Embryonic facial prominence (tissue), 1 donor: Measurements from ENCODE around the gene OR6C68.
A peak's percentile ranks its signal among the peaks of the same experiment; 100 is the strongest.
"Not testable (repeated sequence)": the region's sequence is repeated elsewhere in the genome, so short reads cannot be mapped to it uniquely, and the experiment has no call there.

Experiments
- DNase-seq: peaks from one replicate; pipeline ENCODE4 v3.0.0-alpha.2; 2016; ENCODE audit errors: extremely low spot score

The OR6C68 gene

DNA sequence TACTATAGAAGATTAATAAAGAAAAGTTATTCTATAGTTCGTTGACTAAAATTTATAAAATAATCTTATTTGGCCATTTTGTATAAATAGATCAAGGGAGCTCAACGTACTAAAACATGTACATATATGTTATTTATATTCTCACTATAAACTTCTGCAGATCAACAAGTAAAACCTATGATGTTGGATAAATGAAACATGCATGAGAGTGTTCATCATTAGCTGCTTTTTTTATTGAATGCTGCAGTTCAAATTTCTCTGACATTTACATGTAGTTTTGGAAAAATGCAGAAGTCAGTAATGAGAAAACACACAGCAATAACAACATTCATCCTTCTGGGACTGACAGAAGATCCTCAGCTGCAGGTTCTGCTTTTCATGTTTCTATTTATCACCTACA, at the start of gene OR6C68:
TSS of gene OR6C68 (plus strand) at position 301 of the 400 bp plus-strand sequence. CDS start at position 301, 0 bp downstream.
- no peak for DNase-seq

DNA sequence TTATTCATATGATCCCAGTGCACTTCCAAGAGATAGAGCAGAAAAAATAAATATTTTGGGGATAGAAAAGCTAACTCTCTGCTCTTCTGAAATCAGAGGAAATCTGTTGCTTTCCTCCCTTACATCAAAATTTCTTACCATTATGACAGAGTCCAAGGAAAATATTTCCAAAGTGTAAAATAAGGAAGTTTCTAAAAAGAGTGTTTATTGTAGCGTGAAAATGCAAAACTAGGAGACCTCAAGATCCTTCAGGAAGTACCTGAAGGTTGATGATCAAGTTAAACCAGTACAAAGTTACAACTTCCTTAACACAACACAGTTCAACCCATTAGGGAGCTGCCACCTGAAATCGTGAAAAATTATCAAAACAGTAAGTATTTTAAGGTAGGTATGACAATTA, 48.4 kb upstream of the OR6C68 start, which contains the start of gene OR6C2:
TSS of gene OR6C2 (plus strand) at position 301 of the 400 bp plus-strand sequence. CDS start 8,138 bp downstream, outside the sequence.
- no peak for DNase-seq

DNA sequence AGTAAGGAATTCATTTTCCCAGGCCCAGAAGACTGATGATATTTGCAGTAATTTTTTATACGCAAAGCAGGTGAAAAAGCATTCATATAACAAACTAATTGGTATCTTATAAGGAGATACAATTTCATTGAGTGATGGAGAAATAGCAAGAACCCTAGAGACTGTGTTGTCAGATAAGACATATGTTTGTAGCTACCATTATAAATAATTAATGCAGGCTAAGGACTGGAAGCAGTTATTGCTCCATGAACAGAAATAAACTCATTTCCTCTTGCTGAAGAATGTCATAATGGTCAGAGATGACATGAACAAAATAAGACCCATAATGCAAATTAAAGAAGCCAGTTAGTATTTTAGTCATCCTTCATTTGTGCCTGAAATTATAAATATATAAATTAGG, 46.8 kb upstream of the OR6C68 start:
- no peak for DNase-seq

DNA sequence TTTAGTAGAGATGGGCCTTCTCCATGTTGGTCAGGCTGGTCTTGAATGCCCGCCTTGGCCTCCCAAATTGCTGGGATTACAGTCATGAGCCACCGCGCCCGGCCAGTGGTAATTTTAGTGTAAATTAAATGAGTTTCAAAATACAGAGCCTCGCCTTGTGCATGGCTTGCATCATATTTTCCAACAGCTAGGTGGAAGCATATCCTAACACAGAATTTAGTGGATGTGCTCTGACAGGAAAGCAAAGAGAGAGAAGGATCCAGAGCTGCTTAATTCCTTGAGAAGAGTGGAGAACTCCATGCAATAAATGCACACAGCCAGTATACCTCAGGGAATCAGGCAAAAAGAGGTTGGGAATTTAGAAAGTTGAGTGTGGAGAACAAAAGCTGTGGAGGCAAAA, 45.9 kb upstream of the OR6C68 start:
- DNase-seq: no peak

DNA sequence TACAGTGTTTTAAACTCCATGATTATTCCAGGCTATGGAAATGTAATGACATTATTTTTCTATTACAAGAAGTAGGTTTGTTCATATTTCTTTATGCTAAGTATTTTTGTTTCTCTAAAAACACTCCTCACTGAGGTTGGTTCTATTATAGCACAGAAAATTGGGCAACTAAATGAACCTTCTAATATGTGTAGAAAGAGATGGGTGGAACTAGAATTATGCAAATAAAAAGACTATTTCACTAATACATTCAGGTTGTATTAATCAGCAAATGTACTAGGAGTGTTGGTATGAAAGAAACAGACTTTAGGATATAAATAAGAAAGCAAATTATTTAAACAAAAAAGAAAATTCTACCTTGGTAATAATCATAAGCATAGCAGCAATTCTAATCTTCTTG, 43.4 kb upstream of the OR6C68 start:
- DNase-seq: no peak

DNA sequence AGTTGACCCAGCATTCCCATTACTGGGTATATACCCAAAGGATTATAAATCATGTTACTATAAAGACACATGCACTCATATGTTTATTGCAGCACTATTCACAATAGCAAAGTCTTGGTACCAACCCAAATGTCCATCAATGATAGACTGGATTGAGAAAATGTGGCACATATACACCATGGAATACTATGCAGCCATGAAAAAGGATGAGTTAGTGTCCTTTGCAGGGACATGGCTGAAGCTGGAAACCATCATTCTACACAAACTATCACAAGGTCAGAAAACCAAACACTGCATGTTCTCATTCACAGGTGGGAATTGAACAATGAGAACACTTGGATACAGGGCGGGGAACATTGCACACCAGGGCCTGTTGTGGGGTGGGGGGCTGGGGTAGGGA, 27.3 kb upstream of the OR6C68 start:
- not testable (repeated sequence) for DNase-seq

DNA sequence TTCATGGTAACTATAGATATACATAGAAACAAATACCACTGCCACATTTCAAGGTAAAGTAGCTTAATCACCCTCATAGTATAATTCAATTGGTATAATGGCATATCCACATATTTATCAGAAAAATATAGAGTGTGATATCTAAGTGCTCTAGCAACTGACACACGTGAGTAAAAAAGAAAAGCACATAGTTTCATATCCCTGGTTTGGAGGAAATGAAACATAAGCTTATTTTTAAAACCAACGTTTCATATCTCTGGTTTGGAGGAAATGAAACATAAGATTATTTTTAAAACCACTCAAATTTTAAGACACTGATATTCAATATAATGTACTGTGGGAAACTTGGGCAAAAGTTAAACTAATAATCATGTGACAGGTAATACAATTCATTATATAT, 24.3 kb upstream of the OR6C68 start:
- no peak for DNase-seq

DNA sequence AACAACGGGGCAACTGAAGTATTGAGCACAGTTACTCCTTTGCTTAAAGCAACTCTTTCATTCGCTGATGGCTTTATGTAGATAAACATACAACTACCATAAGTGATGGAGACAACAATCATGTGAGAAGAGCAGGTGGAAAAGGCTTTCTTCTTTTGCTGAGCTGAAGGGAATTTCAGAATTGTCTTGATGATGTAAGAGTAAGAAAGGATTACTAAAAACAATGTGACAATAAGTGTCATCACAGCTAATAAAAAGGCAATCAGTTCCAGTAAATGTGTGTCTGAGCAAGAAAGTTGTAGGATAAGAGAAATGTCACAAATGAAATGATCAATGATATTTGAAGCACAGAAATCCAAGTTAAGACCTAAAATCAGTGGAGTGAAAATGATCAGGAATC, 22.9 kb upstream of the OR6C68 start:
- DNase-seq: no peak

DNA sequence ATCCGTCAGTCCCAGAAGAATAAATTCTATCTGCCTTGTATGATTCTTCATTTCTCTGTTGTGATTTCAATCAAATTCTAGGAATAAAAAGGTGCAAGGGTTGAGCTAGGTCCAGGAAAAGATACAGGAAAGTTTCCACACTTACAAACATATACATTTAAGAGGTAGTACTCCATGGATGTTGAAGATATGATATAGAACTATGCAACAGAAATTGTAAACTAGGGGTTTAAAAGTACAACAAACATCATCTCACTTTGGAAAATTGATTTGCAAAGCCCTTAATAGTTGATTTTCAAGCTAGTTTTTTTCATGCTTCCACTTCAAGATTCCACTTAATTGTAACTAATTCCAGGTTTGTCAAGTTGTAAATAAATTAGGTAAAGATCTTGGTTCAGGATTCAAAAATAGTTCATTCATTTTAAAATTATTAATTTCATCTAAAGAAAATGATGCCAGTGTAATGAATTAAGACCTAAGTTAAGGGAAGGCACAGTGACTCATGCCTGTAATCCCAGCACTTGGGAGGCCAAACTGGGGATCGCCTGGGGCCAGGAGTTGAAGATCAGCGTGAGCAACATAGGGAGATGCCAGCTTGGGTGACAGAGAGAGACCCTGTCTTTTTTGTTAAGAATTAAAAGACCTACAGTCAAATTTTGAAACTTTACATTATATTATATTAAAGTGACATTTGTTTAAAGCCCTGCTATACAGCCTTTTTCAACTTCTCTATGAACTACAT, 21.9 kb upstream of the OR6C68 start, which contains the start of gene OR6C70:
TSS of gene OR6C70 (minus strand) at position 51 of the 742 bp plus-strand sequence. CDS start at position 51, 0 bp downstream.
- DNase-seq: no peak

DNA sequence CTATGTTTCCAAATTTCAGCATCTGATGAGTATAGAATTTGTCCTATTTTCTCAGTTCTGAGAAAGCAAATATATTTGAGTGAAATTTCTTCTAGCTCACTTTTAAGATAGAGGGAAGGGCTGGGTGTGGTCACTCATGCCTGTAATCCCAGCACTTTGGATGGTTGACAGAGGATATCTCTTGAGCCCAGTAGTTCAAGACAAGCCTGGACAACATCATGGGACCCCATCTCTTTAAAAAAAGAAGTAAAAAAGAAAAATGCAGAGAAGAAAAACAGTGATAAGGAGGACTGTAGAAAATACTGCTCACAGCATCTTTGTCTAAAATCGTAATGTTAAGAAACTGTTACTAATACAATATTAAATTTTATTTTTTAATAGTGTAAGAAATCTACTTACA, 19.9 kb upstream of the OR6C68 start:
- DNase-seq: no peak

DNA sequence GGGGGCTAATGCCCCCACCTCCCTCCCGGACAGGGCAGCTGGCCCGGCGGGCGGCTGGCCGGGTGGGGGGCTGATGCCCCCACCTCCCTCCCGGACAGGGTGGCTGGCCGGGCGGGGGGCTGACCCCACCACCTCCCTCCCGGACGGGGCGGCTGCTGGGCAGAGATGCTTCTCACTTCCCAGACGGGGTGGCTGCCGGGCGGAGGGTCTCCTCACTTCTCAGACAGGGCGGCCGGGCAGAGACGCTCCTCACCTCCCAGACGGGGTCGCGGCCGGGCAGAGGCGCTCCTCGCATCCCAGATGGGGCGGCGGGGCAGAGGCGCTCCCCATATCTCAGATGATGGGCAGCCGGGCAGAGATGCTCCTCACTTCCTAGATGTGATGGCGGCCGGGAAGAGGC, 13.0 kb upstream of the OR6C68 start:
- DNase-seq: not testable (repeated sequence)

DNA sequence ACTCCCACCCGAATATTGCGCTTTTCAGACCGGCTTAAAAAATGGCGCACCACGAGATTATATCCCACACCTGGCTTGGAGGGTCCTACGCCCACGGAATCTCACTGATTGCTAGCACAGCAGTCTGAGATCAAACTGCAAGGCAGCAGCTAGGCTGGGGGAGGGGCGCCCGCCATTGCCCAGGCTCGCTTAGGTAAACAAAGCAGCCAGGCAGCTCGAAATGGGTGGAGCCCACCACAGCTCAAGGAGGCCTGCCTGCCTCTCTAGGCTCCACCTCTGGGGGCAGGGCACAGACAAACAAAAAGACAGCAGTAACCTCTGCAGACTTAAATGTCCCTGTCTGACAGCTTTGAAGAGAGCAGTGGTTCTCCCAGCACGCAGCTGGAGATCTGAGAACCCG, 7.9 kb upstream of the OR6C68 start:
- not testable (repeated sequence) for DNase-seq

DNA sequence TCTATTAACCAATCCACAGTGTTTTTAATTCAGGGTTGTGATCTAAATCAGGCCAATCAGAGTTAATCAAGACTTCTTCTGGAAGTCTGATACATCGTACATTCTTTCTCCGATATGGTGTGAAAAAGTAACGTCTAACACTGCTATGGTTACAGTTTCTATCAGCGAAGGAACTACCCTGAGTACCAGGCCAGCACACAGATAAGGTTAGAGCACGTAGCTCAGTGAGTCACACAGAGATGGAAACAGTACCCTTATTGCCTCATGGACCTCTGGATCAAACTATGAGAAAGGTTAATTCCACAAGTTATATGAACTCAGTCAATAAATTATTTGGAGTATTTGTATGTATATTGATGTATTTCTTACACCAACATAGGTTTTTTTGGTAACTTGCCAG, 3.3 kb downstream of the OR6C68 start:
- no peak for DNase-seq

DNA sequence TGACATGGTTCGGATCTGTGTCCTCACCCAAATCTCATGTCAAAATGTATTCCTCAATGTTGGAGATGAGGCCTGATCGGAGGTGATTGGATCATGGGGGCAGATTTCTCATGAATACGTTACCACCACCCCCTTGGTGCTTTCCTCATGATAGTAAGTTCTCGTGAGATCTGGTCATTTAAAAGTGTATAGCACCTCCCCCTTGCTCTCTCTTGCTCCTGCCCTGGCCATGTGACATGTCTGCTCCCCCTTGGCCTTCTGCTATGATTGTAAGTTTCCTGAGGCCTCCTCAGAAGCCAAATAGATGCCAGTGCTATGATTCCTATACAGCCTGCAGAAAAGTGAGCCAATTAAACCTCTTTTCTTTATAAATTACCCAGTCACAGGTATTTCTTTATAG, 7.1 kb downstream of the OR6C68 start:
- no peak for DNase-seq

DNA sequence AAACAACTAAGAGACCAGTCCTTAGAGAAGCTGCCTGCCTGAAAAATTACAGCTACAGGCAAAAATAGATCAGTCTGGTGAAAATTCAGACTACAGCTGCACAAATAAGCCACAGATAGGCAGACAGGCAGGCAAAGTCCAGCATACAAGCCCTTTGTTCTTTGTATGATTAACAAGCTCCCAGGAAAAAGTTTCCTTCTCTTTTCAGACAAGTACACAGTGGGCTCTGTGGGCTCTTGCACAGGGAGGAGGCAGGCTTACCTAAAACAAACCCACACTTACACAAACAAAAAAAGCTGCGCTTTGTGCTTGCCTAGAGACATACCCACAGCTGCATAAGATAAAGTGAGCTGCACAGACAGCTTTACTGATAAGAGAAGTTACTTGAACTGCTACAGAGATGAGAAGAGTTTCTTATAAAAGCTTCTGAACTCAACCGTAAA, 7.7 kb downstream of the OR6C68 start:
- no peak for DNase-seq

DNA sequence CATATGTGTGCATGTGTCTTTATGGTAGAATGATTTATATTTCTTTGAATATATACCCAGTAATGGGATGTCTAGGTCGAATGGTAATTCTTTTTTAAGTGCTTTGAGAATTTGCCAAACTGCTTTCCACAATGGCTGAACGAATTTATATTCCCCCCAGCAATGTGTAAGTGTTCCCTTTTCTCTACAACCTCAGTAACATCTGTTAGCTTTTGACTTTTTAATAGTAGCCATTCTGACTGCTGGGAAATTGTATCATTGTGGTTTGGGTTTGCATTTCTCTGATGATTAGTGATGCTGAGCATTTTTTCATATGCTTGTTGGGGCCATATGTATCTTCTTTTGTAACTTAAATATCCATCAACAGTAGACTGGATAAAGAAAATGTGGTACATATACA, 9.4 kb downstream of the OR6C68 start:
- peak; percentile 22 for DNase-seq

DNA sequence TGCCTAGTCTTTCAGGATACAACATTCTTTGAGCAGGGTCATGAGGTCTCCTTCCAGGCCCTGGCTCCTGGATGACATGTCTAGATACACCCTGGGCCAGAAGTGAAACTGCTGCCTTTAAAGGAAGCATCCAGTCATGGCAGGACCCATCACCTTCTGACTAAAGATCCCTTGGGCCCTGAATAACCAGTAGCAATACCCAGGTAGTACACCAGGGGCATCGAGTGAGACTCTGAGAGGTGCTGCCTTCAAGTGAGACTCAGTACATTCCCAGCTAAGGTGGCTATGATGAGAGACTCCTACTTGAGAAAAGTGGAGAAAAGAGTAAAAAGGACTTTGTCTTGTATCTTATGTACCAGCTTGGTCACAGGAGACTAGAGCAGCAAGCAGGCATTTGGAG, 23.5 kb downstream of the OR6C68 start:
- no peak for DNase-seq

DNA sequence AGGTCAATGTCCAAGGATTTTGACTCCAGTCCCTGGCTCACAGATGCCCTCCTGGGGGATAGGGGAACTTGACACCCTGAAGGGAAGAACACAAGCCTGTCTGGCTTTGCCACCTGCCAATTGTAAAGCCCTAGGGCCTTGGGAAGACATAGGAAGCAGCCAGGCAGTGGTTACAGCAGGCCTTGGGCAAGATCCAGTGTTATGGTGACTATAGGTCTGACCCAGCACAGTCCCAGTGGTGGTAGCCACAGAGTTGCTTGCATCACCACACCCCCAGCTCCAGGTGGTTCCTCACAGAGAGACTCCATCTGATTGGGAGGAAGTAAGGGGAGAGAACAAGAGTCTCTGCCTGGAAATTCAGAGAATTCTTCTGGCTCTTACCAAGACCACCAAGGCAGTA, 24.2 kb downstream of the OR6C68 start:
- DNase-seq: no peak
